ENCODE results near the gene ELP4.

The ELP4 gene

GRCh38 chr11:31617246-31617645, 107.7 kb downstream of the ELP4 start:
- no peak for TF ChIP-seq CTCF (IDR thresholded peaks at IDR 0.05; ENCODE audit: insufficient read depth, low read depth, low read length, missing control alignments)
- no peak for DNase-seq (ENCODE audit: low read depth)
- H3K4me3 ChIP-seq (ENCODE audit: low read length): no peak overlapping the region

- H3K4me3 ChIP-seq (ENCODE audit: low read length): no peak overlapping the region
- TF ChIP-seq CTCF (IDR thresholded peaks at IDR 0.05; ENCODE audit: insufficient read depth, low read depth, low read length, missing control alignments): no peak
- DNase-seq (ENCODE audit: low read depth): no peak
Observed at GRCh38 chr11:31619980-31620379, 110.4 kb downstream of the ELP4 start.

GRCh38 chr11:31620434-31620833, 110.9 kb downstream of the ELP4 start:
- TF ChIP-seq CTCF (IDR thresholded peaks at IDR 0.05; ENCODE audit: insufficient read depth, low read depth, low read length, missing control alignments): no peak
- no peak overlapping the region for H3K4me3 ChIP-seq (ENCODE audit: low read length)
- peak; percentile 21 for DNase-seq (ENCODE audit: low read depth)

GRCh38 chr11:31625868-31626267, 116.3 kb downstream of the ELP4 start:
- no peak for DNase-seq (ENCODE audit: low read depth)
- no peak for TF ChIP-seq CTCF (IDR thresholded peaks at IDR 0.05; ENCODE audit: insufficient read depth, low read depth, low read length, missing control alignments)
- no peak overlapping the region for H3K4me3 ChIP-seq (ENCODE audit: low read length)

- DNase-seq (ENCODE audit: low read depth): peak; percentile 44
- no peak for TF ChIP-seq CTCF (IDR thresholded peaks at IDR 0.05; ENCODE audit: insufficient read depth, low read depth, low read length, missing control alignments)
- no peak overlapping the region for H3K4me3 ChIP-seq (ENCODE audit: low read length)
Observed at GRCh38 chr11:31628111-31628510, 118.5 kb downstream of the ELP4 start.

- DNase-seq (ENCODE audit: low read depth): no peak
- TF ChIP-seq CTCF (IDR thresholded peaks at IDR 0.05; ENCODE audit: insufficient read depth, low read depth, low read length, missing control alignments): no peak
- no peak overlapping the region for H3K4me3 ChIP-seq (ENCODE audit: low read length)
Observed at GRCh38 chr11:31636983-31637382, 127.4 kb downstream of the ELP4 start.

GRCh38 chr11:31640611-31641010, 131.0 kb downstream of the ELP4 start:
- no peak for DNase-seq (ENCODE audit: low read depth)
- no peak overlapping the region for H3K4me3 ChIP-seq (ENCODE audit: low read length)
- no peak for TF ChIP-seq CTCF (IDR thresholded peaks at IDR 0.05; ENCODE audit: insufficient read depth, low read depth, low read length, missing control alignments)
